IMR-90 (cell line): Measurements from ENCODE around the gene SPINT1. TPM values are rescaled to one million over a fixed set of nuclear protein-coding genes. Genes with fewer than 3 reads are reported as not detected.

Experiments
- ATAC-seq: fragments of 200-7000 bp; cut with Tn5 transposase; 2 replicates; pipeline ENCODE4 v1.9.1; 2020; ENCODE audit warnings: low read depth, mild to moderate bottlenecking, moderate library complexity
- BruUV-seq: library from RNA; stranded (reverse); fragments of 400-500 nt; replicated peaks from 2 replicates; lab custom pipeline; 2021; lab: Mats Ljungman, UMichigan
- CTCF ChIA-PET: fragments of 300-600 bp; formaldehyde crosslinking; extraction: SDS; loops from one replicate; lab custom pipeline; 2021; ENCODE audit warnings: antibody characterized with exemption; lab: Yijun Ruan, JAX
- POLR2A ChIA-PET: fragments of 300-600 bp; sonication (Branson Sonifier 250); formaldehyde crosslinking; loops from one replicate; lab custom pipeline; 2022; ENCODE audit warnings: antibody characterized with exemption; ENCODE audit not compliant: unreplicated experiment; lab: Charles Lee
- DNase-seq: peaks from one replicate; pipeline ENCODE4 v3.0.0; 2013
- H2AFZ ChIP-seq: replicated peaks from 2 replicates; pipeline ENCODE3; 2013; ENCODE audit warnings: low read length, mild to moderate bottlenecking; ENCODE audit not compliant: poor library complexity
- H2AK5ac ChIP-seq: 2 replicates; pipeline ENCODE4 v1.6.1; 2013; ENCODE audit warnings: low read depth, low read length, inconsistent platforms
- H2AK9ac ChIP-seq: replicated peaks from 2 replicates; pipeline ENCODE3; 2013; ENCODE audit warnings: mild to moderate bottlenecking, low read depth, low read length, moderate library complexity; ENCODE audit not compliant: poor library complexity
- H2BK120ac ChIP-seq: 2 replicates; pipeline ENCODE4 v1.6.1; 2013; ENCODE audit warnings: low read depth, low read length, inconsistent platforms
- H2BK15ac ChIP-seq: 3 replicates; pipeline ENCODE4 v1.6.1; 2013; ENCODE audit warnings: low read depth, low read length, inconsistent platforms
- H2BK20ac ChIP-seq: 2 replicates; pipeline ENCODE4 v1.6.1; 2013; ENCODE audit warnings: low read depth, mild to moderate bottlenecking, inconsistent platforms, low read length, moderate library complexity
- H2BK5ac ChIP-seq: 2 replicates; pipeline ENCODE4 v1.6.1; 2013; ENCODE audit warnings: mild to moderate bottlenecking, low read depth, low read length, inconsistent platforms; ENCODE audit not compliant: poor library complexity, severe bottlenecking
- H3K14ac ChIP-seq: replicated peaks from 2 replicates; pipeline ENCODE4 v1.6.1; 2013; ENCODE audit warnings: low read depth, low read length, inconsistent platforms
- H3K18ac ChIP-seq: 2 replicates; pipeline ENCODE4 v1.6.1; 2013; ENCODE audit warnings: low read depth, low read length, control low read depth
- H3K23ac ChIP-seq: 2 replicates; pipeline ENCODE4 v1.6.1; 2013; ENCODE audit warnings: low read depth, low read length, inconsistent platforms
- H3K27ac ChIP-seq: 2 replicates; pipeline ENCODE4 v1.5.1; 2013; ENCODE audit warnings: mild to moderate bottlenecking, control low read depth, low read length; ENCODE audit not compliant: insufficient read depth
- H3K27me3 ChIP-seq: 2 replicates; pipeline ENCODE4 v1.6.1; 2013; ENCODE audit warnings: low read length; ENCODE audit not compliant: control insufficient read depth, insufficient read depth
- H3K36me3 ChIP-seq: 2 replicates; pipeline ENCODE4 v1.6.1; 2013; ENCODE audit warnings: low read length, mixed read lengths; ENCODE audit not compliant: control insufficient read depth, insufficient read depth
- H3K4ac ChIP-seq: 2 replicates; pipeline ENCODE4 v1.6.1; 2013; ENCODE audit warnings: low read depth, low read length, inconsistent platforms
- H3K4me1 ChIP-seq: 2 replicates; pipeline ENCODE4 v1.6.1; 2013; ENCODE audit warnings: low read length, mixed read lengths; ENCODE audit not compliant: control insufficient read depth, insufficient read depth
- H3K4me2 ChIP-seq: 2 replicates; pipeline ENCODE4 v1.6.1; 2013; ENCODE audit warnings: low read depth, mild to moderate bottlenecking, control low read depth, low read length, moderate library complexity
- H3K4me3 ChIP-seq: 2 replicates; pipeline ENCODE4 v1.5.1; 2013; ENCODE audit warnings: low read depth, mild to moderate bottlenecking, control low read depth, low read length, moderate library complexity; ENCODE audit not compliant: insufficient read depth
- H3K56ac ChIP-seq: 2 replicates; pipeline ENCODE4 v1.6.1; 2013; ENCODE audit warnings: low read length, inconsistent platforms; ENCODE audit not compliant: insufficient read depth; ENCODE audit errors: extremely low read depth
- H3K79me1 ChIP-seq, 2 experiments: 2 replicates each; pipeline ENCODE4 v1.6.1; 2013; ENCODE audit warnings: low read length in 2 of 2, inconsistent platforms in 1 of 2, low read depth in 1 of 2
- H3K9ac ChIP-seq: 2 replicates; pipeline ENCODE4 v1.6.1; 2013; ENCODE audit warnings: low read depth, low read length, control low read depth
- H3K9me1 ChIP-seq: 2 replicates; pipeline ENCODE4 v1.6.1; 2013; ENCODE audit warnings: low read length, inconsistent platforms; ENCODE audit not compliant: insufficient read depth
- H3K9me3 ChIP-seq: 2 replicates; pipeline ENCODE4 v1.6.1; 2013; ENCODE audit warnings: low read length; ENCODE audit not compliant: control insufficient read depth, insufficient read depth
- H4K20me1 ChIP-seq: 2 replicates; pipeline ENCODE4 v1.6.1; 2013; ENCODE audit warnings: low read length, inconsistent platforms; ENCODE audit not compliant: insufficient read depth
- H4K5ac ChIP-seq: 2 replicates; pipeline ENCODE4 v1.6.1; 2013; ENCODE audit warnings: mild to moderate bottlenecking, low read depth, low read length, control low read depth
- H4K8ac ChIP-seq, 2 experiments: 2 replicates each; pipeline ENCODE4 v1.6.1; 2013; ENCODE audit warnings: low read depth in 2 of 2, low read length in 2 of 2, control low read depth in 1 of 2, inconsistent platforms in 1 of 2
- H4K91ac ChIP-seq: 2 replicates; pipeline ENCODE4 v1.6.1; 2013; ENCODE audit warnings: low read depth, low read length, inconsistent platforms; ENCODE audit not compliant: insufficient read depth
- BHLHE40 ChIP-seq: fragments of 150-350 bp; IDR thresholded peaks from 2 replicates; pipeline ENCODE4 v1.6.1; 2016; ENCODE audit warnings: mild to moderate bottlenecking, low read depth, low read length
- SMC3 ChIP-seq: fragments of 150-350 bp; IDR thresholded peaks from 2 replicates; pipeline ENCODE4 v1.6.1; 2016; ENCODE audit warnings: low read depth, mild to moderate bottlenecking, antibody characterized with exemption, low read length, moderate library complexity
- WGBS, 2 experiments: methylation state at CpG; one replicate each; pipeline versions ENCODE4 v1.1.5 to v1.1.7; 2013; ENCODE audit warnings: missing lambda C conversion rate in 2 of 2; ENCODE audit not compliant: insufficient read length in 1 of 2; ENCODE audit errors: extremely low coverage in 2 of 2; 5-methylcytosine and 5-hydroxymethylcytosine counted together
- dilution Hi-C: fragments of 300-500 bp; cut with HindIII; formaldehyde crosslinking; loops from one replicate; pipeline ENCODE4 v1.14.3; 2018; ENCODE audit warnings: low sequenced_read_pairs; ENCODE audit not compliant: unreplicated experiment
- in situ Hi-C: fragments of 300-500 bp; cut with MboI; formaldehyde crosslinking; loops from 3 replicates; pipeline ENCODE4 v1.14.3; 2019; ENCODE audit warnings: low sequenced_read_pairs, inconsistent platforms, mixed read lengths
- intact Hi-C: fragments of 100-400 bp; cut with micrococcal nuclease; formaldehyde crosslinking; loops from 2 replicates; pipeline ENCODE4 v1.10.0; 2022
- polyA plus RNA-seq, 3 experiments: library from polyadenylated mRNA; depleted of rRNA; stranded (reverse); fragments of >200 nt; gene quantifications; 2 replicates each; pipeline ENCODE4 v1.2.3, GENCODE V29; 2012; ENCODE audit warnings: low replicate concordance in 1 of 3
- total RNA-seq: library from RNA; depleted of rRNA; stranded (reverse); fragments of >200 nt; gene quantifications from 2 replicates; pipeline ENCODE4 v1.2.3, GENCODE V29; 2012
- TF ChIP-seq, protein P1 (sequence below): fragments of 150-350 bp; IDR thresholded peaks from 2 replicates; pipeline ENCODE4 v1.6.1; 2016; ENCODE audit warnings: low read depth, mild to moderate bottlenecking, low read length, moderate library complexity, borderline replicate concordance

The SPINT1 gene
- total and polyA plus RNA-seq, 2 of the 4 experiments (the other 2 are of a cell fraction): 0.90 to 2.1 TPM

DNA sequence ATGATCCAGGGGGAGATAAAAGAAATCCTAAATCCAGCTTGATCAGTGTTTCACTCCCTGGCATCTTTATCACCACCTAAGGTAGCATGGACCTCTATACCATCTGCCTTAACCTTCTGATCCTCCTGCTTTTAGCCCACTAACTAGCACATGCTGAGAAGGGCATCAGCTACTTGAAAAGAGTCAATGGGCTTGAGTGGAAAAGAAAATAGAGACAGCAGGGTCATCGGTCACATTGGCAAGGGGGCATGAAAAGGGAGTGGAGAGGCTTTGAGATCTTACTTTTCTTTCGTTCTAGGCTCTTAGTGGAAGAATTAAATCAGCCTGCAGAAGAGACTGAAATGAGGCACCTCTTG is 37.2 kb upstream of the SPINT1 start:
- peaks cover 3% of the 10 kb centered on the region; the same call in 1 of the 2 replicates for H3K9me1 ChIP-seq
- CTCF ChIA-PET: no interaction called here
- H3K4me2 ChIP-seq: peak overlapping the region; percentile 94
- H2BK5ac ChIP-seq: peak overlapping the region; percentile 91
- peak overlapping the region; percentile 86 for H4K5ac ChIP-seq
- WGBS, 2 experiments: 0% methylated on average over 2 of the region's 2 CpGs; no CpG with 5 or more reads in 1 of the 2 experiments
- dilution Hi-C loops (no loop called here), intact Hi-C loops (loop anchor here (1.0 kb wide), 1 partner anchor 38 kb away; the partner anchor contains the start of gene SPINT1), in situ Hi-C loops (no loop called here)
- peak overlapping the region; percentile 88 for H3K27ac ChIP-seq
- ATAC-seq: no peak
- peak overlapping the region; percentile 82 for H3K4me3 ChIP-seq
- peaks cover 3% of the 10 kb centered on the region; the same call in 1 of the 2 replicates for H4K20me1 ChIP-seq
- peak overlapping the region; percentile 97 for H3K14ac ChIP-seq
- H3K27me3 ChIP-seq: no peaks in the 10 kb centered on the region
- peak overlapping the region; percentile 95 to 98 for H4K8ac ChIP-seq
- H3K4ac ChIP-seq: peak overlapping the region; percentile 85
- POLR2A ChIA-PET: interaction anchor here (0.5 to 0.6 kb wide), 2 partner anchors 127 to 130 kb away, joined by 3 to 6 read pairs; no protein-coding TSS in a partner anchor
- peak overlapping the region; percentile 87 for H3K56ac ChIP-seq
- TF ChIP-seq, protein P1, sequence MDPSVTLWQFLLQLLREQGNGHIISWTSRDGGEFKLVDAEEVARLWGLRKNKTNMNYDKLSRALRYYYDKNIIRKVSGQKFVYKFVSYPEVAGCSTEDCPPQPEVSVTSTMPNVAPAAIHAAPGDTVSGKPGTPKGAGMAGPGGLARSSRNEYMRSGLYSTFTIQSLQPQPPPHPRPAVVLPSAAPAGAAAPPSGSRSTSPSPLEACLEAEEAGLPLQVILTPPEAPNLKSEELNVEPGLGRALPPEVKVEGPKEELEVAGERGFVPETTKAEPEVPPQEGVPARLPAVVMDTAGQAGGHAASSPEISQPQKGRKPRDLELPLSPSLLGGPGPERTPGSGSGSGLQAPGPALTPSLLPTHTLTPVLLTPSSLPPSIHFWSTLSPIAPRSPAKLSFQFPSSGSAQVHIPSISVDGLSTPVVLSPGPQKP: no peak
- no peak for TF ChIP-seq BHLHE40
- TF ChIP-seq SMC3: no peak
- H4K91ac ChIP-seq: peak overlapping the region; percentile 76
- peak overlapping the region; percentile 79 for H2AK5ac ChIP-seq
- peak overlapping the region; percentile 78 for H2AK9ac ChIP-seq
- peak overlapping the region; percentile 93 for H3K23ac ChIP-seq
- H3K4me1 ChIP-seq: peaks cover 6% of the 10 kb centered on the region
- H2BK120ac ChIP-seq: peak overlapping the region; percentile 30; the same call in 1 of the 2 replicates
- no TSS peak for BruUV-seq
- DNase-seq: no peak
- peak overlapping the region; percentile 35; the same call in 1 of the 2 replicates for H3K18ac ChIP-seq
- H3K9me3 ChIP-seq: no peaks in the 10 kb centered on the region
- H2BK15ac ChIP-seq: no peak overlapping the region
- 0 out of 2 replicates have a peak overlapping the region, but pooled peaks have one; percentile 8 for H2BK20ac ChIP-seq
- H2AFZ ChIP-seq: peak overlapping the region; percentile 97
- H3K79me1 ChIP-seq: peaks cover 37 to 62% of the 10 kb centered on the region in 2 experiments
- peaks cover 8% of the 10 kb centered on the region; the same call in 1 of the 2 replicates for H3K36me3 ChIP-seq
- H3K9ac ChIP-seq: peak overlapping the region; percentile 95
